ENCODE results near the gene NUMBL. TPM values are rescaled to one million over a fixed set of nuclear protein-coding genes. Genes with fewer than 3 reads are reported as not detected.
A peak's percentile ranks its signal among the peaks of the same experiment; 100 is the strongest.

NUMBL gene
- total and polyA plus RNA-seq, 4 donors: 13.2 to 41.2 (median 17.1) TPM

- no peaks in the 10 kb centered on the region for H3K9me3 ChIP-seq (ENCODE audit: control insufficient read depth in 4 of 4, insufficient read depth in 3 of 4, low read length in 3 of 4)
- H3K27me3 ChIP-seq (ENCODE audit: control insufficient read depth in 3 of 3, insufficient read depth in 3 of 3, low read length in 2 of 3): no peaks in the 10 kb centered on the region
- DNase-seq (no peak), ATAC-seq (ENCODE audit: insufficient read depth, low FRiP score) (no peak)
- no peak overlapping the region for H3K27ac ChIP-seq (ENCODE audit: low read depth in 1 of 2, low read length in 1 of 2)
- peaks cover 0 to 46% (median 27%) of the 10 kb centered on the region in 4 donors for H3K36me3 ChIP-seq (ENCODE audit: control insufficient read depth in 4 of 4, insufficient read depth in 4 of 4, low read length in 4 of 4)
- no peak for TF ChIP-seq CTCF (IDR thresholded peaks at IDR 0.05; ENCODE audit: control extremely low read depth, extremely low read depth)
- no peak overlapping the region for H3K9ac ChIP-seq (ENCODE audit: insufficient read depth in 1 of 2, low read length in 2 of 2)
- no peak overlapping the region for H3K4me3 ChIP-seq
- 73 to 100% methylated on average over 2 of the region's 2 CpGs for WGBS, 2 donors
- peaks cover 0 to 2% (median 0%) of the 10 kb centered on the region in 5 donors for H3K4me1 ChIP-seq (ENCODE audit: control insufficient read depth in 5 of 5, insufficient read depth in 5 of 5, low read length in 5 of 5)
Measured at GRCh38 chr19:40621283-40621682, 69.2 kb downstream of the NUMBL start.

GRCh38 chr19:40620161-40620485 lies 70.3 kb downstream of the NUMBL start:
- no peak overlapping the region for H3K4me3 ChIP-seq
- H3K27ac ChIP-seq (ENCODE audit: low read depth in 1 of 2, low read length in 1 of 2): peak overlapping the region in 1 of 2 donors; percentile 62
- H3K27me3 ChIP-seq (ENCODE audit: control insufficient read depth in 3 of 3, insufficient read depth in 3 of 3, low read length in 2 of 3): no peaks in the 10 kb centered on the region
- no peaks in the 10 kb centered on the region for H3K9me3 ChIP-seq (ENCODE audit: control insufficient read depth in 4 of 4, insufficient read depth in 3 of 4, low read length in 3 of 4)
- no peak for TF ChIP-seq CTCF (IDR thresholded peaks at IDR 0.05; ENCODE audit: control extremely low read depth, extremely low read depth)
- ATAC-seq (ENCODE audit: insufficient read depth, low FRiP score) (no peak), DNase-seq (no peak)
- 93 to 94% methylated on average over 8 of the region's 8 CpGs for WGBS, 2 donors
- peaks cover 0 to 42% (median 24%) of the 10 kb centered on the region in 4 donors for H3K36me3 ChIP-seq (ENCODE audit: control insufficient read depth in 4 of 4, insufficient read depth in 4 of 4, low read length in 4 of 4)
- peaks cover 0 to 3% (median 2%) of the 10 kb centered on the region in 5 donors for H3K4me1 ChIP-seq (ENCODE audit: control insufficient read depth in 5 of 5, insufficient read depth in 5 of 5, low read length in 5 of 5)
- H3K9ac ChIP-seq (ENCODE audit: insufficient read depth in 1 of 2, low read length in 2 of 2): no peak overlapping the region

GRCh38 chr19:40619333-40620160 lies 70.9 kb downstream of the NUMBL start:
- 77 to 83% methylated on average over 11 of the region's 11 CpGs for WGBS, 2 donors
- no peak for DNase-seq
- peak overlapping the region in 1 of 2 donors; percentile 62 for H3K27ac ChIP-seq (ENCODE audit: low read depth in 1 of 2, low read length in 1 of 2)
- no peak overlapping the region for H3K9ac ChIP-seq (ENCODE audit: insufficient read depth in 1 of 2, low read length in 2 of 2)
- ATAC-seq (ENCODE audit: insufficient read depth, low FRiP score): no peak
- H3K4me3 ChIP-seq: no peak overlapping the region
- peaks cover 0 to 37% (median 25%) of the 10 kb centered on the region in 4 donors for H3K36me3 ChIP-seq (ENCODE audit: control insufficient read depth in 4 of 4, insufficient read depth in 4 of 4, low read length in 4 of 4)
- no peaks in the 10 kb centered on the region for H3K27me3 ChIP-seq (ENCODE audit: control insufficient read depth in 3 of 3, insufficient read depth in 3 of 3, low read length in 2 of 3)
- peaks cover 0 to 8% (median 2%) of the 10 kb centered on the region in 5 donors for H3K4me1 ChIP-seq (ENCODE audit: control insufficient read depth in 5 of 5, insufficient read depth in 5 of 5, low read length in 5 of 5)
- TF ChIP-seq CTCF (IDR thresholded peaks at IDR 0.05; ENCODE audit: control extremely low read depth, extremely low read depth): no peak
- H3K9me3 ChIP-seq (ENCODE audit: control insufficient read depth in 4 of 4, insufficient read depth in 3 of 4, low read length in 3 of 4): no peaks in the 10 kb centered on the region
